PFSK-1 (cell line): ENCODE results near the gene CCHCR1.

Source experiments
- SIN3A ChIP-seq: IDR thresholded peaks from 2 replicates; pipeline ENCODE4 v1.6.1; 2012; ENCODE audit warnings: mild to moderate bottlenecking, low read length, moderate library complexity, borderline replicate concordance; ENCODE audit not compliant: insufficient read depth
- TF ChIP-seq, protein P1 (sequence below), 2 experiments: IDR thresholded peaks; 2 replicates each; pipeline versions ENCODE4 v1.6.1 to v1.8.0; 2011 to 2012; ENCODE audit warnings: low read depth in 2 of 2, low read length in 2 of 2, control low read depth in 1 of 2, inconsistent platforms in 1 of 2, mild to moderate bottlenecking in 1 of 2, moderate library complexity in 1 of 2; ENCODE audit not compliant: insufficient read depth in 1 of 2

DNA sequence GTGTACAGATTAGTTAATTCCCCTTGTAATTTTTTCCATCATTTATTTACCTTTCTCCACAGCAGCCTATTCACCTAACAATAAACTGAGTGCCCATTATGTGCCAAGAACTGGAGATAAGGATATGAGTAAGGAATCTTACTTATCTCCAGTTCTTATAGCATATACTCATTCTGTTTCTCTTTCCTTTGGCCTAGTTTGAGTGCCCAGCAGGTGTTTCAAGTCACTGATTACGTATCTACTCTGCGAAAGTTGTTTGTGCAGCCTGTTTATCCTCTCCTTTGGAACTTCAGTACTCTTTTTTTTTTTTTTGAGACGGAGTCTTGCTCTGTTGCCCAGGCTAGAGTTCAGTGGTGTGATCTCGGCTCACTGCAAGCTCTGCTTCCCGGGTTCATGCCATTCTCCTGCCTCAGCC lies 30.2 kb upstream of the CCHCR1 start:
- TF ChIP-seq, protein P1, sequence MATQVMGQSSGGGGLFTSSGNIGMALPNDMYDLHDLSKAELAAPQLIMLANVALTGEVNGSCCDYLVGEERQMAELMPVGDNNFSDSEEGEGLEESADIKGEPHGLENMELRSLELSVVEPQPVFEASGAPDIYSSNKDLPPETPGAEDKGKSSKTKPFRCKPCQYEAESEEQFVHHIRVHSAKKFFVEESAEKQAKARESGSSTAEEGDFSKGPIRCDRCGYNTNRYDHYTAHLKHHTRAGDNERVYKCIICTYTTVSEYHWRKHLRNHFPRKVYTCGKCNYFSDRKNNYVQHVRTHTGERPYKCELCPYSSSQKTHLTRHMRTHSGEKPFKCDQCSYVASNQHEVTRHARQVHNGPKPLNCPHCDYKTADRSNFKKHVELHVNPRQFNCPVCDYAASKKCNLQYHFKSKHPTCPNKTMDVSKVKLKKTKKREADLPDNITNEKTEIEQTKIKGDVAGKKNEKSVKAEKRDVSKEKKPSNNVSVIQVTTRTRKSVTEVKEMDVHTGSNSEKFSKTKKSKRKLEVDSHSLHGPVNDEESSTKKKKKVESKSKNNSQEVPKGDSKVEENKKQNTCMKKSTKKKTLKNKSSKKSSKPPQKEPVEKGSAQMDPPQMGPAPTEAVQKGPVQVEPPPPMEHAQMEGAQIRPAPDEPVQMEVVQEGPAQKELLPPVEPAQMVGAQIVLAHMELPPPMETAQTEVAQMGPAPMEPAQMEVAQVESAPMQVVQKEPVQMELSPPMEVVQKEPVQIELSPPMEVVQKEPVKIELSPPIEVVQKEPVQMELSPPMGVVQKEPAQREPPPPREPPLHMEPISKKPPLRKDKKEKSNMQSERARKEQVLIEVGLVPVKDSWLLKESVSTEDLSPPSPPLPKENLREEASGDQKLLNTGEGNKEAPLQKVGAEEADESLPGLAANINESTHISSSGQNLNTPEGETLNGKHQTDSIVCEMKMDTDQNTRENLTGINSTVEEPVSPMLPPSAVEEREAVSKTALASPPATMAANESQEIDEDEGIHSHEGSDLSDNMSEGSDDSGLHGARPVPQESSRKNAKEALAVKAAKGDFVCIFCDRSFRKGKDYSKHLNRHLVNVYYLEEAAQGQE (IDR thresholded peaks at IDR 0.05; ENCODE audit: insufficient read depth in 1 of 2, low read depth in 2 of 2, low read length in 2 of 2) = no peak
- TF ChIP-seq SIN3A = no peak
